Epithelial cell of esophagus (primary cell): ENCODE data around the gene MAN1C1.

ENCODE experiments used
- DNase-seq: peaks from one replicate; pipeline ENCODE4 v3.0.0; 2010; ENCODE audit warnings: low read depth
- H3K4me3 ChIP-seq: 2 replicates; pipeline ENCODE4 v1.5.1; 2011; ENCODE audit warnings: mild to moderate bottlenecking, low read length, control low read depth
- TF ChIP-seq, protein P1 (sequence below): IDR thresholded peaks from 2 replicates; pipeline ENCODE4 v1.5.1; 2011; ENCODE audit warnings: low read depth, mild to moderate bottlenecking, low read length, control low read depth, inconsistent platforms; ENCODE audit not compliant: insufficient read depth; ENCODE audit errors: missing control alignments

The MAN1C1 gene

DNA sequence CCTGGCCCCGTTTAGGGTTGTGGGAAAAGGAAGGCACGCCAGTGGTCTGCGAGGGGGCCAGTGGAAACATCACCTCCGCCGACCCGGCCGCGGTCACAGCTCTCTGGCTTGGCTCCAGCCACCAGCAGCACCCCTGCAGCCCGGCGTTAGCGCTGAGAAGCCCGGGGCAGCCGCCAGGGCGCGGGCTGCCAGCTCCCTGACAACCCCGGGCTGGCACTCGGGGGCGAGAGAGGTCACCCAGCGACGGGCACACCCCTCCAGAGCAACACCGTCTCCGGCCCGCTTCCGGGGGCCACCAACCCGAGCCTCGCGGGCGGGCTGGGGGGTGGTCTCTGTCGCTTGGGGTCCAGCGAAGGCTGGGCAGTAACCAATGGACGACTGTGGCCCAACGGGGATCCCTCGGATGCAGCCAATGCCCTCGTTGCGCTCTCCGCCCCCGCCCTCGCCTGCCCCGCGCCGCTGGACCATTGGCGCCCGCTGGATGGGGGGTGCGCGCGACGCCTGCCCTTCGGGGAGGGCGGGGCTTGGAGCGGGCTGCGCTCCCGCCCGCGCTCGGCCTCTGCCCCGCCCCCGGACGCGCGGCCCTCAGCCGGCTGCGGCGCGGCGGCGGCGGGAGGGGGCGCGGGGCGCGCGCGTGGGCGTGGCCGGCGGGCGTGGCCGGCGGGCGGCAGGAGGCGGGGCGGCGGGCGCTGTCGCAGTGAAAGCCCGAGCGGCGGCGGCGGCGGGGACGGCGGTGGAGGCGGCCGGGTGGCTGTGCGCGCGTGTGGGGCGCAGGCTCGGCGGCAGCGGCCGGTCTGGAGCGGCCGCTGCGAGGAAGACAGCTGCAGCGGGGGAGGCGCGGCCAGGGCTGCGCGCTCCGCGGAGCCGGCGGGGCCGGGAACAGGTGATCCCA lies at the start of gene MAN1C1:
Gene MAN1C1, plus strand, starts transcription at position 697 of the 892 bp plus-strand sequence. CDS start 1,007 bp downstream, outside the sequence.
- peak within 1 kb of the TSS; percentile 37 for H3K4me3 ChIP-seq
- TF ChIP-seq, protein P1, sequence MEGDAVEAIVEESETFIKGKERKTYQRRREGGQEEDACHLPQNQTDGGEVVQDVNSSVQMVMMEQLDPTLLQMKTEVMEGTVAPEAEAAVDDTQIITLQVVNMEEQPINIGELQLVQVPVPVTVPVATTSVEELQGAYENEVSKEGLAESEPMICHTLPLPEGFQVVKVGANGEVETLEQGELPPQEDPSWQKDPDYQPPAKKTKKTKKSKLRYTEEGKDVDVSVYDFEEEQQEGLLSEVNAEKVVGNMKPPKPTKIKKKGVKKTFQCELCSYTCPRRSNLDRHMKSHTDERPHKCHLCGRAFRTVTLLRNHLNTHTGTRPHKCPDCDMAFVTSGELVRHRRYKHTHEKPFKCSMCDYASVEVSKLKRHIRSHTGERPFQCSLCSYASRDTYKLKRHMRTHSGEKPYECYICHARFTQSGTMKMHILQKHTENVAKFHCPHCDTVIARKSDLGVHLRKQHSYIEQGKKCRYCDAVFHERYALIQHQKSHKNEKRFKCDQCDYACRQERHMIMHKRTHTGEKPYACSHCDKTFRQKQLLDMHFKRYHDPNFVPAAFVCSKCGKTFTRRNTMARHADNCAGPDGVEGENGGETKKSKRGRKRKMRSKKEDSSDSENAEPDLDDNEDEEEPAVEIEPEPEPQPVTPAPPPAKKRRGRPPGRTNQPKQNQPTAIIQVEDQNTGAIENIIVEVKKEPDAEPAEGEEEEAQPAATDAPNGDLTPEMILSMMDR: peak; percentile 8
- peak; percentile 62 for DNase-seq

DNA sequence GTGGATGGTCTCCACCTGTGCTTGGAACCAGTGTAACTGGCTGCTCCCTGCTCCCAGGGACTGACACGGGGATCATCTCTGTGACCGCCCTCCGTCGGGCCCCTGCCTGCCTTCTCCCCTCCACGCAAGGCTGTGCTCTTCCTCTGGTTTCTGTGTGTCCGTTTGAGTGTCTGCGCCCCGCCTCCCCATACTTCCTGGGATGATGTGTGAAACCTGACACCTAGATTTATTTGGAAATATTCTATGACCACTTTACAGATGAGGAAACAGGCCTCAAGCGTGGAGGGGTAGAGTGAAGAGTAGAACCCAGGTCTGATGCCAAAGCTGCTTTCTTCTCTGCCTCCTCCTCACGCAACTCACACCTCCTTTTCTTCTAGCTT lies 48.9 kb upstream of the MAN1C1 start:
- peak; percentile 54 for DNase-seq

DNA sequence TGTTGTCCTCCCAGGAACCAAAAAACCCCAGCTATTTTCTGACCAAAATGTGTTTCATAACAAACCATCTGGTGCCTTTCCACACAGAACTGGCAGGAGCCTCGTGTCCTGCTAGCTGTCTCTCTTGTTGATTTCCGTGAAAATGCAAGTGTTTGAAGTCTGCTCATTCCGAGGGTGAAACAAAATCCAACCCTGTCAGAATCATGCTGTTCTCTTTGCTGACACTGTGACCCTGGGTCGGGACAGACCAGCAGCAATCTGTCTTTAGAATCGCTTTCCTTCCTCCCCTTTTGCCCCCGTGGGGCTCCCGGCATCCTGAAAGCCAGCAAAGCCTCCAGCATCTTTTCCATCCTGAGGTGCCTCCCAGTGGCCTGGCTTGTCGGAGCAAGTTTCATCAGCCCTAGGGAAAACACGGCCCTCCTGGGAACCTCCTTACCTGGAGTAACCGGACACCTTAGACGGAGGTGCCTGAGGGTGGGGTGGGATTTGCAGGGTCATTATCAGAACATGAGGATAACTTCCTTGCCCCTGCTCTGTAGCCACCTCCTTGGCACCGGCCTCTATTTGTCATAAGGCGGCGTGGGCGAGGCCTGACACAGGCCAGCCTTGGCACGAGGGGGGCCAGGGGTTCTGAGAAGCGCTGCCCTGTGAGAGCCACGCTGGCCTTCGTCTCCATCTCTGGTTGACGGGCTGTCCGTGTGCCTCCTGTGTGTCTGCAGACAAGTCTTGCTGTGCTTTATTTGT lies 48.3 kb upstream of the MAN1C1 start:
- TF ChIP-seq, protein P1: peak; percentile 27
- DNase-seq: peak; percentile 99

More for the DNA sequence above, 48.9 kb upstream of the MAN1C1 start:
- TF ChIP-seq, protein P1: no peak
- no peak overlapping the region for H3K4me3 ChIP-seq

DNA sequence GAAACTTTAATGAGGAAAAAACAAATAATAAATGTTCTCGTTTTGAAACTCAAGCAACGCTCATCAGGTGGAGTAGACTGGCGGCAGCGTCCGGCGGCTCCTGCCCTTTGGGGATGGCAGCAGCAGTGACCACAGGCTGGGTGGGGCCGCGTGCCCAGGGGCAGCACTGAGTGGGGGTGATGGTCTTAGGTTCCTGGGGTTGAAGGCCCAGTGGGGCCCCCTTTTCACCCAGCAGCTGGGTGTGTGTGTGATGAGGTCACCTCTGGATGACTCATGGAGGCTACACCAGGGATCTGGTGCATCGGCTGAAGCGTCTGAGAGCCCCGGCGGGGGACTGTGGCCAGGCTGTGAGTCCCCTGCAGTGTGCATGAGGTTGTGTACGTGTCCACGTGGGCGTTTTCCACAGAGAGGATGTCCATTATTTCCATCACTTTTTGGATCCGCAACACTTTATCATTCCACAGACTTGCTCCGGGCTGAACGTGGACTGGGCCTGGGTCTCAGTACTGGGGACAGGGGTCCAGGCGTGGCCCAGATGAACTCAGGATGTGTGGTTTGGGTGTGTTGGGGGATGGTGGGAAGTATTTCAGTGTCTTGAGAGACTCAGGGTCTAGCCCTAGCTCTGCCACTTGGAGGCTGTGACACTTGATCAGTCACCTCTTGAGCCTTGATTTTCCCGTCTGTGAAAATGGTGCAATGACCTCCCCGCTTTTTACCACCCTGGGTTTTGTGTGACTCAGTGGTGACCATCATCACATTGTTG lies 47.6 kb upstream of the MAN1C1 start:
- no peak overlapping the region for H3K4me3 ChIP-seq
- peak; percentile 89 for DNase-seq
- TF ChIP-seq, protein P1: no peak

More for the DNA sequence above, 48.3 kb upstream of the MAN1C1 start:
- no peak overlapping the region for H3K4me3 ChIP-seq

DNA sequence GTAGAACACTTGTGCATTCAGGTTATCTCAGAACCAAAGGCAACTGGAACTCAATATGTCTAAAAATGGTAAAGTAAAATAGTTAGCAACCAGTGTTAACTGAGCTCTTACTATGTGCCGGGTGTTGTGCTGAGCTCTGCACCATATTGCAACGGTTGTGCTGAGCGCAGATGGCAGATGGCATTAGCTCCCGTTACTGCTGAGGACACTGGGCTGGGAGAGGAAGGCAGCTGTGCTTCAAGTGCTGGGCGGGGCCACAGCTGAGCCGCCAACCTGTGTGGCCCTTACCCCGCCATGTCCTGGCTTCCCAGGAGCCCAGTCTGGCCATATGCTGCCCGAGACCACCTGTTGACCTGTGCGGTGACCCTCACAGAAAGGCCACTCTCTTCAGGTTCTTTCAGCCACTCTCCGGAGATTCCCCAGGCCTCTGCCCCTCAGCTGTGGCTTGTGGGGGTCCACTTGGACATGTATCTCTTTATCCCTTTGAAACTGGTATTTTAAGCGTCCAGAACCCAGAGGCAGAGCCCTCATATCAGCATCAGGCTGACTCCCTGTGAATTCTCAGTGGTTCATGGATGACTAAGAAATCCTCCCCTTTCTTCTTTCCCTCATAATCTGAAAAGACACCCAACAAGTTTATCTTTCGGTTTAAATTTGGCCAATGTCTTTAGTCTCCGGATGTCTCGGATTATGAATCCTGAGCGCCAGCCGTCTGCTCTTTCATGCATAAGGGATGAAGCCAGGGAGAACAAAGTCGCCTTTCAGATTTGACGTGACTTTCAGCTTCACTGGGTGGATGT lies 46.8 kb upstream of the MAN1C1 start:
- peak; percentile 18 for DNase-seq
- H3K4me3 ChIP-seq: no peak overlapping the region
- TF ChIP-seq, protein P1: no peak
